Measurements from ENCODE around the gene ARMH4. TPM values are rescaled to one million over a fixed set of nuclear protein-coding genes. Genes with fewer than 3 reads are reported as not detected.

ARMH4 gene
- total RNA-seq, 2 donors from 2014 or later: 2.4 to 45.1 TPM

- WGBS: 56% methylated on average over 2 of the region's 2 CpGs
- Histone ChIP-seq H3K27me3 (replicated peaks; ENCODE audit: insufficient read depth) (no peaks in the 10 kb centered on the region), H3K9me3 (no peaks in the 10 kb centered on the region), H3K36me3 (no peaks in the 10 kb centered on the region), H3K27ac (no peak overlapping the region), H3K4me1 (replicated peaks) (no peaks in the 10 kb centered on the region), H3K4me3 (no peak overlapping the region)
- intact Hi-C loops (cut with DNase I): no loop called here
- no peak for DNase-seq (ENCODE audit: low spot score)
- TF ChIP-seq POLR2A (IDR thresholded peaks at IDR 0.05) (no peak), CTCF (IDR thresholded peaks at IDR 0.05) (no peak), POLR2AphosphoS5 (IDR thresholded peaks at IDR 0.05) (no peak)
Observed at GRCh38 chr14:58088961-58089360, 63.1 kb downstream of the ARMH4 start.

- WGBS: 87% methylated on average over 4 of the region's 4 CpGs
- H3K36me3 ChIP-seq: no peaks in the 10 kb centered on the region
- H3K27ac ChIP-seq: no peak overlapping the region
- DNase-seq (ENCODE audit: low spot score): no peak
- intact Hi-C loops (cut with DNase I): no loop called here
- no peak overlapping the region for H3K4me3 ChIP-seq
- TF ChIP-seq CTCF (IDR thresholded peaks at IDR 0.05): no peak
- H3K27me3 ChIP-seq (replicated peaks; ENCODE audit: insufficient read depth): no peaks in the 10 kb centered on the region
- H3K9me3 ChIP-seq: no peaks in the 10 kb centered on the region
- H3K4me1 ChIP-seq (replicated peaks): no peaks in the 10 kb centered on the region
Observed at GRCh38 chr14:58085877-58086276, 66.1 kb downstream of the ARMH4 start.

- intact Hi-C loops (cut with DNase I): no loop called here
- Histone ChIP-seq H3K9me3 (no peaks in the 10 kb centered on the region), H3K4me1 (replicated peaks) (no peaks in the 10 kb centered on the region), H3K4me3 (no peak overlapping the region), H3K27ac (no peak overlapping the region), H3K36me3 (no peaks in the 10 kb centered on the region), H3K27me3 (replicated peaks; ENCODE audit: insufficient read depth) (no peaks in the 10 kb centered on the region)
- 24% methylated on average over 1 of the region's 1 CpG for whole genome bisulfite sequencing
- no peak for DNase-seq (ENCODE audit: low spot score)
- TF ChIP-seq POLR2AphosphoS5 (IDR thresholded peaks at IDR 0.05): no peak
- TF ChIP-seq POLR2A (IDR thresholded peaks at IDR 0.05): no peak
- no peak for TF ChIP-seq CTCF (IDR thresholded peaks at IDR 0.05)
Observed at GRCh38 chr14:58082491-58083098, 69.4 kb downstream of the ARMH4 start.

GRCh38 chr14:58082011-58082410, 70.0 kb downstream of the ARMH4 start:
- intact Hi-C loops (cut with DNase I): no loop called here

More at GRCh38 chr14:58082011-58082410, 70.0 kb downstream of the ARMH4 start:
- DNase-seq (ENCODE audit: low spot score): no peak
- Histone ChIP-seq H3K36me3 (no peaks in the 10 kb centered on the region), H3K9me3 (no peaks in the 10 kb centered on the region), H3K4me1 (replicated peaks) (no peaks in the 10 kb centered on the region), H3K27me3 (replicated peaks; ENCODE audit: insufficient read depth) (no peaks in the 10 kb centered on the region), H3K27ac (no peak overlapping the region), H3K4me3 (no peak overlapping the region)
- 82% methylated on average over 2 of the region's 2 CpGs for WGBS
- TF ChIP-seq POLR2A (IDR thresholded peaks at IDR 0.05): no peak
- TF ChIP-seq POLR2AphosphoS5 (IDR thresholded peaks at IDR 0.05): no peak
- no peak for TF ChIP-seq CTCF (IDR thresholded peaks at IDR 0.05)

Data from prostate gland (tissue), 2 donors.